Lower leg skin (tissue), 4 donors: ENCODE data around the gene GTF2H2. TPM values are rescaled to one million over a fixed set of nuclear protein-coding genes. Genes with fewer than 3 reads are reported as not detected.

ENCODE experiments used
- total RNA-seq, 4 donors: library from RNA; depleted of rRNA; stranded (reverse); fragments of >200 nt; gene quantifications; one replicate each; pipeline ENCODE4 v1.1.0, GENCODE V29; 2016

GTF2H2 gene
- total RNA-seq, 4 donors from 2014 or later, result 3.7 to 13.4 (median 5.7) TPM

Other genes starting within 250 kb of the GTF2H2 start
- 1 to 10 TPM in 2 of 4 donors, under 1 TPM in 2; 0.59 to 7.8 (median 4.1) TPM for gene SERF1A, start 167.0 kb downstream of the GTF2H2 start, total RNA-seq
- 10 to 100 TPM; 16.0 to 36.3 (median 19.1) TPM for gene SMN1, start 142.6 kb downstream of the GTF2H2 start, total RNA-seq
- gene NAIP, start 42.3 kb downstream of the GTF2H2 start, total RNA-seq, result 10 to 100 TPM in 1 of 4 donors, 1 to 10 TPM in 3; 5.6 to 17.5 (median 9.1) TPM